ENCODE results near the gene JHY. TPM values are rescaled to one million over a fixed set of nuclear protein-coding genes. Genes with fewer than 3 reads are reported as not detected.

The JHY gene
- total RNA-seq, 2 donors from 2014 or later: 4.9 to 7.0 TPM

GRCh38 chr11:122954455-122954854, 71.9 kb downstream of the JHY start:
- ATAC-seq (ENCODE audit: insufficient number of reproducible peaks, low FRiP score, low read depth): no peak
- DNase-seq (ENCODE audit: low spot score): no peak
- Histone ChIP-seq H3K4me3 (no peak overlapping the region), H3K4me1 (ENCODE audit: control insufficient read depth in 1 of 2, low read depth in 2 of 2) (no peaks in the 10 kb centered on the region), H3K36me3 (no peaks in the 10 kb centered on the region), H3K27ac (no peak overlapping the region), H3K9me3 (no peaks in the 10 kb centered on the region), H3K27me3 (replicated peaks; ENCODE audit: insufficient read depth) (no peaks in the 10 kb centered on the region)
- no peak for TF ChIP-seq CTCF (IDR thresholded peaks at IDR 0.05)

GRCh38 chr11:122963961-122964360, 81.4 kb downstream of the JHY start:
- Histone ChIP-seq H3K4me3 (no peak overlapping the region), H3K9me3 (no peaks in the 10 kb centered on the region), H3K36me3 (no peaks in the 10 kb centered on the region), H3K27ac (no peak overlapping the region), H3K27me3 (replicated peaks; ENCODE audit: insufficient read depth) (no peaks in the 10 kb centered on the region), H3K4me1 (ENCODE audit: control insufficient read depth in 1 of 2, low read depth in 2 of 2) (no peaks in the 10 kb centered on the region)
- TF ChIP-seq CTCF (IDR thresholded peaks at IDR 0.05): no peak
- ATAC-seq (ENCODE audit: insufficient number of reproducible peaks, low FRiP score, low read depth): no peak
- DNase-seq (ENCODE audit: low spot score): no peak

GRCh38 chr11:122976061-122976733, 93.6 kb downstream of the JHY start:
- H3K4me1 ChIP-seq (ENCODE audit: control insufficient read depth in 1 of 2, low read depth in 2 of 2): peaks cover 9 to 23% of the 10 kb centered on the region in 2 donors
- ATAC-seq (ENCODE audit: insufficient number of reproducible peaks, low FRiP score, low read depth) (no peak), DNase-seq (ENCODE audit: low spot score) (no peak)
- H3K9me3 ChIP-seq: no peaks in the 10 kb centered on the region
- H3K27me3 ChIP-seq (replicated peaks; ENCODE audit: insufficient read depth): peaks cover 40% of the 10 kb centered on the region
- no peak overlapping the region for H3K4me3 ChIP-seq
- TF ChIP-seq CTCF (IDR thresholded peaks at IDR 0.05): no peak
- no peaks in the 10 kb centered on the region for H3K36me3 ChIP-seq
- no peak overlapping the region for H3K27ac ChIP-seq

GRCh38 chr11:122976734-122977469, 94.3 kb downstream of the JHY start:
- Histone ChIP-seq H3K36me3 (no peaks in the 10 kb centered on the region), H3K27me3 (replicated peaks; ENCODE audit: insufficient read depth) (peaks cover 40% of the 10 kb centered on the region), H3K27ac (no peak overlapping the region), H3K4me1 (ENCODE audit: control insufficient read depth in 1 of 2, low read depth in 2 of 2) (peaks cover 9 to 23% of the 10 kb centered on the region in 2 donors), H3K4me3 (peak overlapping the region; percentile 53), H3K9me3 (no peaks in the 10 kb centered on the region)
- no peak for ATAC-seq (ENCODE audit: insufficient number of reproducible peaks, low FRiP score, low read depth)
- DNase-seq (ENCODE audit: low spot score): no peak
- TF ChIP-seq CTCF (IDR thresholded peaks at IDR 0.05): no peak

GRCh38 chr11:122977470-122978298, 95.1 kb downstream of the JHY start:
- Histone ChIP-seq H3K27ac (no peak overlapping the region), H3K9me3 (no peaks in the 10 kb centered on the region), H3K27me3 (replicated peaks; ENCODE audit: insufficient read depth) (peaks cover 48% of the 10 kb centered on the region), H3K4me1 (ENCODE audit: control insufficient read depth in 1 of 2, low read depth in 2 of 2) (peaks cover 9 to 23% of the 10 kb centered on the region in 2 donors), H3K4me3 (peak overlapping the region; percentile 53), H3K36me3 (no peaks in the 10 kb centered on the region)
- ATAC-seq (ENCODE audit: insufficient number of reproducible peaks, low FRiP score, low read depth) (no peak), DNase-seq (ENCODE audit: low spot score) (no peak)
- no peak for TF ChIP-seq CTCF (IDR thresholded peaks at IDR 0.05)

Measured in thoracic aorta (tissue), 2 donors.